Mesothelial cell of epicardium (in vitro differentiated cells): ENCODE measurements around the gene U2AF2. TPM values are rescaled to one million over a fixed set of nuclear protein-coding genes. Genes with fewer than 3 reads are reported as not detected.
A peak's percentile ranks its signal among the peaks of the same experiment; 100 is the strongest.

Experiments
- DNase-seq, 2 experiments: peaks; one replicate each; pipeline ENCODE4 v3.0.0; 2021; ENCODE audit warnings: low spot score in 2 of 2; ENCODE audit not compliant: unreplicated experiment in 2 of 2
- H3K27ac Mint-ChIP-seq: 2 replicates; pipeline ENCODE4 v1.8.0; 2021; ENCODE audit warnings: mixed read lengths
- H3K27me3 Mint-ChIP-seq: 2 replicates; pipeline ENCODE4 v1.8.0; 2021; ENCODE audit warnings: low read depth, mixed read lengths
- H3K36me3 Mint-ChIP-seq: 2 replicates; pipeline ENCODE4 v1.8.0; 2021; ENCODE audit warnings: mixed read lengths
- H3K4me1 Mint-ChIP-seq: 2 replicates; pipeline ENCODE4 v1.8.0; 2021; ENCODE audit warnings: mixed read lengths
- H3K4me3 Mint-ChIP-seq: 2 replicates; pipeline ENCODE4 v1.8.0; 2021; ENCODE audit warnings: mild to moderate bottlenecking, moderate library complexity, mixed read lengths
- H3K9me3 Mint-ChIP-seq: 2 replicates; pipeline ENCODE4 v1.8.0; 2021; ENCODE audit warnings: mixed read lengths
- total RNA-seq: library from RNA; stranded (reverse); gene quantifications from 3 replicates; pipeline ENCODE4 v1.2.1, GENCODE V29; 2021
- TF ChIP-seq, protein P1 (sequence below): fragments of 200-600 bp; sonication (generic); IDR thresholded peaks from one replicate; pipeline ENCODE4 v1.5.0; 2021; ENCODE audit warnings: antibody characterized with exemption; ENCODE audit not compliant: unreplicated experiment

Gene U2AF2
- total RNA-seq, result 226 to 245 TPM (median 230 TPM) in 3 replicates

DNA sequence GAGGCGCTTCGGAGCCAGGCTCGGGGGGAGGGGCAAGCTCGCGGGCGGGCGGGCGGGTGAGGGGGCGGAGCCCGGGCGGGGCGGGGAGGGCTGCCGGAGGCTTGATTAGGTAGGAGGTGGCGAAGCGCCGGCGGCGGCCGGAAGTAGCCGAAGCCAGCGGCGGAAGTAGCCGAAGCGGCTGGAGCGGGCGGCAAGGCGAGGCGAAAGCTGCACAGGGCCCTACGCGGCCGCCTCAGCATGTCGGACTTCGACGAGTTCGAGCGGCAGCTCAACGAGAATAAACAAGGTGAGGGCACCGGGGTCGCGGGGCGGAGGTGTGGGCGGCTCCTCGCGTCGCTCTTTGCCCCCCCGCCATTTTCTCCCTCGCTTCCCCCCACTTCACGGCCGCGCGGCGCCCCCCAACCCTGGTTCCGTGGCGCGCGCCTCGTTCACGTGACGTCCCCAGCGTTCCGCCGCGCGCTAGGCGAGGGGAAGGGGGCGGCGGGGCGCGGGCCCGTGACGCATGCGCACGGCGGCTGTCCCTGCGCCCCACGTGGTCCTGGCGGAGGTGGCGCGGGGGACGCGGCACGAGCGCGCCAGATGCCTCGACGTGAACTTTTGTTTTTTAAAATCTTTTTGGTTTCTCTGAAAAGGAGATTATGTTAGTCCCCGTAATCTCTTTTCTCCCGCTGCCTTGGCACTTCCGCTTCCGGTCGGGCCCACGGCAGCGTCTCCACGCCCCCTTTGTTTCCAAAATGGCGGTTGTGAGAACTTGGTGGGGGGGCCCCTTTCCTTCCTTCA is at the start of gene U2AF2:
TSS of gene U2AF2 (plus strand) at position 168 of the 780 bp plus-strand sequence. CDS start at position 238, 70 bp downstream.
- H3K27ac Mint-ChIP-seq, result peak within 1 kb of the TSS; percentile 100
- H3K27me3 Mint-ChIP-seq, result no peaks in the 10 kb centered on the region
- peaks cover 35% of the 10 kb centered on the region for H3K4me1 Mint-ChIP-seq
- TF ChIP-seq, protein P1, sequence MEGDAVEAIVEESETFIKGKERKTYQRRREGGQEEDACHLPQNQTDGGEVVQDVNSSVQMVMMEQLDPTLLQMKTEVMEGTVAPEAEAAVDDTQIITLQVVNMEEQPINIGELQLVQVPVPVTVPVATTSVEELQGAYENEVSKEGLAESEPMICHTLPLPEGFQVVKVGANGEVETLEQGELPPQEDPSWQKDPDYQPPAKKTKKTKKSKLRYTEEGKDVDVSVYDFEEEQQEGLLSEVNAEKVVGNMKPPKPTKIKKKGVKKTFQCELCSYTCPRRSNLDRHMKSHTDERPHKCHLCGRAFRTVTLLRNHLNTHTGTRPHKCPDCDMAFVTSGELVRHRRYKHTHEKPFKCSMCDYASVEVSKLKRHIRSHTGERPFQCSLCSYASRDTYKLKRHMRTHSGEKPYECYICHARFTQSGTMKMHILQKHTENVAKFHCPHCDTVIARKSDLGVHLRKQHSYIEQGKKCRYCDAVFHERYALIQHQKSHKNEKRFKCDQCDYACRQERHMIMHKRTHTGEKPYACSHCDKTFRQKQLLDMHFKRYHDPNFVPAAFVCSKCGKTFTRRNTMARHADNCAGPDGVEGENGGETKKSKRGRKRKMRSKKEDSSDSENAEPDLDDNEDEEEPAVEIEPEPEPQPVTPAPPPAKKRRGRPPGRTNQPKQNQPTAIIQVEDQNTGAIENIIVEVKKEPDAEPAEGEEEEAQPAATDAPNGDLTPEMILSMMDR, result no peak
- no peaks in the 10 kb centered on the region for H3K9me3 Mint-ChIP-seq
- peak; percentile 94 to 97 for DNase-seq
- H3K36me3 Mint-ChIP-seq, result peaks cover 7% of the 10 kb centered on the region
- H3K4me3 Mint-ChIP-seq, result peak within 1 kb of the TSS; percentile 95

DNA sequence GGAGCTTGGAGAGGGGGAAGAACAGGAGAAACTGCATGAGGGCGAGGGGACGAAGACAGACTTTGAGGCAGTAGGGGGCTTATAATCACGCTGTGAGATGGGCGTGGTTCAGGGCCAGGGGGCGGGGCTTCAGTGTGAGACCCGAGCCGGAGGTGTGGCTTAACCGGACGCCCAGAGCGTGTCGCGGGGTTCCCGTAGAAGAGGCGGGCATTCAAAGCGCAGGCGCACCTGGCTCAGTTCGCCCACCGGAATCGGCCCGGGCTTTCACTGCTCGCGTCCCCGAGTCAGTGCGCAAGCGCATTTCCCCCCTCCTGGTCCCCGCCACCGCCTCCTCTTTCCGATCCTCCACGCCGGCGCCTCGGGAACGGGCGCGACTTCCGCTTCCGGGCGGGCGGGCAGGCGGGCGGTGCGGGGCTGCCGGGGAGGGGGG is 49.6 kb upstream of the U2AF2 start:
- TF ChIP-seq, protein P1, result no peak
- peak; percentile 99 for DNase-seq
- H3K36me3 Mint-ChIP-seq, result peaks cover 17% of the 10 kb centered on the region
- H3K27me3 Mint-ChIP-seq, result no peaks in the 10 kb centered on the region
- peak overlapping the region; percentile 98 for H3K27ac Mint-ChIP-seq
- H3K4me1 Mint-ChIP-seq, result peaks cover 31% of the 10 kb centered on the region
- peak overlapping the region; percentile 78 for H3K4me3 Mint-ChIP-seq
- H3K9me3 Mint-ChIP-seq, result no peaks in the 10 kb centered on the region

DNA sequence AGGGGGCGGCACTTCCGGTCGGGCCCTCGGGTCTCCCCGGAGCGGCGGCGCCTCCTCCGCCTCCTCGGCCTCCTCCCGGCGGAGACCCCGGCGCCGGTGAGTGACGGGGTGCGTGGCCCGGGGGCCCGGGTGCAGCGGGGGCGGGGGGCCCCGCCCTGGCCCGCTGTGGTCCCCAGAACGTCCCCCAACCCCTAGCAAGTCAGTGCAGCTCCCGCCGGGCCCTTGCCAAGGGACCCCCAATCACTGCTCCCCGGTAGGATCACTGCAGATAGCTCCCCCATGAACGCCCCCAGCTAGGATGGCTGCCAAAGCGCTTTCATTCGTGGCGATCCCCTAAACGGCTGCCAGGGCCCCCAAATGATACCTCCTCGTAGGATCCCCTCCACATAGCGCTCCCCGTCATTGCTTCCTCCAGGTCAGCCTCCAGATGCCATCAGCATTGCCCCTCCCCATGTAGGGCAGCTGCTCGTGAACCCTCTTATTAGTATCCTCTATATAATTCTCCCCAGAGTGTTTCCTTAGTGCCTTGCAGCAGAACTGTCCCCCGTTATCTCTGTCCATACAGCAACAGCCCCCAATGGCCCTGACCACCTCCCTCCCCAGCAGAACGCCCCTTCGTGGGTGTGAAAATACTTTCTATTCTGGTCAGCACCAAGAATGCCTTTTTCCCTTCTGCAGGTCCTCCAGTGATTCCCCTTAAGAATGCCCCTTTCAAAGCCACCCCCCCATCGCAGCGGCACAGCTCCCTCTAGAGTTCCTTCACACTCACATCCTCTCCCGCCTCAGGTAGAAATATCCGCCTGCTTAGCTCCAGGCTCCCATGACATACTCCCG is 49.0 kb upstream of the U2AF2 start, which contains the start of gene ZNF865:
TSS of gene ZNF865 (plus strand) at position 11 of the 834 bp plus-strand sequence. CDS start 7,972 bp downstream, outside the sequence.
- H3K36me3 Mint-ChIP-seq, result peaks cover 22% of the 10 kb centered on the region
- DNase-seq, result peak; percentile 68 to 81
- TF ChIP-seq, protein P1, result no peak
- peak within 1 kb of the TSS; percentile 98 for H3K27ac Mint-ChIP-seq
- peak within 1 kb of the TSS; percentile 91 for H3K4me3 Mint-ChIP-seq
- H3K9me3 Mint-ChIP-seq, result no peaks in the 10 kb centered on the region
- peaks cover 29% of the 10 kb centered on the region for H3K4me1 Mint-ChIP-seq
- H3K27me3 Mint-ChIP-seq, result no peaks in the 10 kb centered on the region

DNA sequence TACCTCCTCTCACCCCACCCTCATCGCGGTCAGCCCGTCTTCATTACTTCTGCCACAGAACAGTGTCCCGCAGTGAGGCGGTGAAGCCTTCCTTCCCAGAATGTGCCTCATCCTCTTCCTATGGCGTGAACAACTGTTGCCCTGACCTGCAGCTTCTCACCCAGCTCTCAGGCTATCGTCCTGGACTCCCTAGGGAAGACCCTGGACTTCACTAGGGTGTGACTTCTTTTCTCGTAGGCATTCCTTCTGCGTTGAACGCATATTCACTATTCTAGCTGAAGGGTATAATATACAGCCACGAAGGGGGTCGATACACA is 48.4 kb upstream of the U2AF2 start:
- Mint-ChIP-seq H3K36me3 (peaks cover 24% of the 10 kb centered on the region), H3K27me3 (no peaks in the 10 kb centered on the region), H3K9me3 (no peaks in the 10 kb centered on the region), H3K4me1 (peaks cover 25% of the 10 kb centered on the region), H3K4me3 (peak overlapping the region; percentile 91), H3K27ac (peak overlapping the region; percentile 98)
- TF ChIP-seq, protein P1, result no peak
- DNase-seq, result no peak

DNA sequence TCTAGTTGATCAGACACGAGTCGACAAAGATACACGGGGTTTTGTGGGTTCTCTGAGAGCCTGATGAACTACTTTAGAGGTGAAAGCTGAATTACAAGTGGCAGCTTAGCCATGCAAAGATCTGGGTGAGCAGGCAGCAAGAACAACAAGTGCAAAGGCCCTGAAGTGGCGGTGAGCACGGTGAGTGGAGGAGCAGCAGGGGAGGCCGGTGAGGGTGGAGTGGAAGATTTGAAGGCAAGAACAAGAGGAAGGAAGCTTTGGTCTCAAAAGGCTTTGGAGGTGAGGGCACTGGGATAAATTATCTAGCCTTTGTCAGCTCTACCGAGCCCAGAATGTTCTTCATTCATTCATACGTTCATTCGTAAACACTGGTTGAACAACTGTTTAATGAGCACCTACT is 48.0 kb upstream of the U2AF2 start:
- no peak for DNase-seq
- Mint-ChIP-seq H3K4me3 (peak overlapping the region; percentile 91), H3K36me3 (peaks cover 24% of the 10 kb centered on the region), H3K4me1 (peaks cover 21% of the 10 kb centered on the region), H3K27ac (peak overlapping the region; percentile 98), H3K9me3 (no peaks in the 10 kb centered on the region), H3K27me3 (no peaks in the 10 kb centered on the region)
- TF ChIP-seq, protein P1, result no peak
